Neuronal stem cell (in vitro differentiated cells): Measurements from ENCODE around the gene APLP2.

Experiments used
- DNase-seq: peaks from one replicate; pipeline ENCODE4 v3.0.0-alpha.2; 2013; ENCODE audit warnings: low spot score
- H2AFZ ChIP-seq: one replicate; pipeline ENCODE4 v1.6.1; 2013; ENCODE audit warnings: mild to moderate bottlenecking, low read length, inconsistent platforms
- H2AK5ac ChIP-seq: 2 replicates; pipeline ENCODE4 v1.6.1; 2013; ENCODE audit warnings: low read depth, mild to moderate bottlenecking, inconsistent platforms, low read length, moderate library complexity, mixed read lengths
- H2BK120ac ChIP-seq: 2 replicates; pipeline ENCODE4 v1.6.1; 2013; ENCODE audit warnings: low read depth, mild to moderate bottlenecking, inconsistent platforms, low read length, moderate library complexity, mixed read lengths
- H2BK12ac ChIP-seq: one replicate; pipeline ENCODE4 v1.6.1; 2013; ENCODE audit warnings: low read length, inconsistent platforms
- H2BK15ac ChIP-seq: 2 replicates; pipeline ENCODE4 v1.6.1; 2013; ENCODE audit warnings: mild to moderate bottlenecking, low read length, inconsistent platforms, mixed read lengths
- H2BK5ac ChIP-seq: one replicate; pipeline ENCODE4 v1.6.1; 2013; ENCODE audit warnings: inconsistent platforms, mild to moderate bottlenecking, low read length, moderate library complexity
- H3K14ac ChIP-seq: one replicate; pipeline ENCODE4 v1.6.1; 2013; ENCODE audit warnings: low read length, inconsistent platforms
- H3K18ac ChIP-seq: 2 replicates; pipeline ENCODE4 v1.6.1; 2013; ENCODE audit warnings: low read length, inconsistent platforms
- H3K23ac ChIP-seq: 2 replicates; pipeline ENCODE4 v1.6.1; 2013; ENCODE audit warnings: low read depth, mild to moderate bottlenecking, mixed read lengths, low read length, inconsistent platforms; ENCODE audit not compliant: poor library complexity
- H3K27ac ChIP-seq: replicated peaks from 3 replicates; pipeline ENCODE4 v1.5.1; 2013; ENCODE audit warnings: low read length, inconsistent platforms
- H3K27me3 ChIP-seq, 3 experiments: 2 replicates each; pipeline ENCODE4 v1.6.1; 2013; ENCODE audit warnings: low read length in 3 of 3, mild to moderate bottlenecking in 2 of 3, inconsistent platforms in 1 of 3, low read depth in 1 of 3, mixed read lengths in 1 of 3, moderate library complexity in 1 of 3; ENCODE audit not compliant: control insufficient read depth in 3 of 3, insufficient read depth in 3 of 3
- H3K36me3 ChIP-seq, 2 donors: replicated peaks in 1 of 2; 2 replicates each; pipeline ENCODE4 v1.6.1; 2013; ENCODE audit warnings: low read length in 2 of 2; ENCODE audit not compliant: control insufficient read depth in 2 of 2, insufficient read depth in 2 of 2
- H3K4ac ChIP-seq: 2 replicates; pipeline ENCODE4 v1.6.1; 2013; ENCODE audit warnings: inconsistent platforms, mild to moderate bottlenecking, low read length, moderate library complexity
- H3K4me1 ChIP-seq, 2 donors: 1 replicate in 1 of 2; 2 replicates in 1 of 2; pipeline ENCODE4 v1.6.1; 2013; ENCODE audit warnings: low read length in 2 of 2, low read depth in 1 of 2; ENCODE audit not compliant: control insufficient read depth in 2 of 2, insufficient read depth in 1 of 2
- H3K4me2 ChIP-seq: one replicate; pipeline ENCODE4 v1.6.1; 2013; ENCODE audit warnings: mild to moderate bottlenecking, low read length, inconsistent platforms; ENCODE audit not compliant: insufficient read depth, poor library complexity, severe bottlenecking
- H3K4me3 ChIP-seq, 2 donors: 2 replicates each; pipeline ENCODE4 v1.5.1; 2013; ENCODE audit warnings: low read length in 2 of 2, mild to moderate bottlenecking in 2 of 2, inconsistent platforms in 1 of 2, moderate library complexity in 1 of 2
- H3K79me1 ChIP-seq: one replicate; pipeline ENCODE4 v1.6.1; 2013; ENCODE audit warnings: low read depth, mild to moderate bottlenecking, inconsistent platforms, low read length, moderate library complexity
- H3K9ac ChIP-seq: one replicate; pipeline ENCODE4 v1.6.1; 2013; ENCODE audit warnings: mild to moderate bottlenecking, low read depth, low read length, inconsistent platforms; ENCODE audit not compliant: poor library complexity
- H3K9me3 ChIP-seq, 2 donors: replicated peaks in 1 of 2; 2 replicates each; pipeline versions ENCODE3 to v1.6.1; 2013; ENCODE audit warnings: low read length in 2 of 2, mild to moderate bottlenecking in 2 of 2, inconsistent platforms in 1 of 2, low read depth in 1 of 2, mixed read lengths in 1 of 2, moderate library complexity in 1 of 2; ENCODE audit not compliant: control insufficient read depth in 2 of 2, insufficient read depth in 1 of 2
- H4K8ac ChIP-seq: one replicate; pipeline ENCODE4 v1.6.1; 2013; ENCODE audit warnings: low read depth, mild to moderate bottlenecking, inconsistent platforms, low read length, moderate library complexity
- H4K91ac ChIP-seq: one replicate; pipeline ENCODE4 v1.6.1; 2013; ENCODE audit warnings: low read length, low read depth, mild to moderate bottlenecking, inconsistent platforms; ENCODE audit not compliant: poor library complexity
- WGBS, 2 donors: extraction: QIAGEN DNeasy Blood & Tissue Kit; methylation state at CpG; one replicate each; pipeline ENCODE4 v1.1.7; 2013; ENCODE audit warnings: missing lambda C conversion rate in 2 of 2, mixed read lengths in 1 of 2; ENCODE audit not compliant: insufficient read length in 2 of 2, insufficient replicate concordance in 1 of 2; ENCODE audit errors: extremely low coverage in 2 of 2; 5-methylcytosine and 5-hydroxymethylcytosine counted together

The APLP2 gene

DNA sequence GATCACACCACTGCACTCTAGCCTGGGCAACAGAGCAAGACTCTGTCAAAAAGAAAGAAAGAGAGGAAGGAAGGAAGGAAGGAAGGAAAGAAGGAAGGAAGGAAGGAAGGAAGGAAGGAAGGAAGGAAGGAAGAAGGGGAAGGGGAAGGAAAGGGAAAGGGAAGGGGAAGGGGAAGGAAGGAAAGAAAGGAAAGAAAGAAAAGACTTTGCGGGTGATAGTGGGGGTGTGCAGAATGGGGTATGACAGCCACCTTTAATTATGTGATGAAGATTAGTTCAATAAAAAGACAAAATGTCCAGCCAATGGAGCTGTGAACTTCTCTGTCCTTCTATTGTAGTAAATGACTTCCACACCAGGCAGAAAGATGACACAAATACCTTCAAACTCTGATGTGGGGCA lies 8.7 kb upstream of the APLP2 start:
- H3K4me3 ChIP-seq, result no peak overlapping the region
- DNase-seq, result no peak
- H2BK15ac ChIP-seq, result no peak overlapping the region
- no peak overlapping the region for H3K23ac ChIP-seq
- WGBS, 2 donors, result no CpG with 5 or more reads among the region's 1 CpG
- H3K79me1 ChIP-seq, result no peaks in the 10 kb centered on the region
- H2AK5ac ChIP-seq, result no peak overlapping the region
- no peak overlapping the region for H3K18ac ChIP-seq
- H2BK5ac ChIP-seq, result no peak overlapping the region
- H2AFZ ChIP-seq, result no peak overlapping the region
- H2BK12ac ChIP-seq, result no peak overlapping the region
- no peak overlapping the region for H3K4me2 ChIP-seq
- H3K27ac ChIP-seq, result no peak overlapping the region
- H3K36me3 ChIP-seq, result no peaks in the 10 kb centered on the region
- no peak overlapping the region for H3K9ac ChIP-seq
- H3K27me3 ChIP-seq, result peaks cover 0 to 2% (median 0%) of the 10 kb centered on the region in 3 experiments
- H4K8ac ChIP-seq, result no peak overlapping the region
- peaks cover 3 to 6% of the 10 kb centered on the region in 2 donors for H3K4me1 ChIP-seq
- H3K9me3 ChIP-seq, result no peaks in the 10 kb centered on the region
- H3K4ac ChIP-seq, result no peak overlapping the region
- H2BK120ac ChIP-seq, result no peak overlapping the region
- no peak overlapping the region for H4K91ac ChIP-seq
- no peak overlapping the region for H3K14ac ChIP-seq

DNA sequence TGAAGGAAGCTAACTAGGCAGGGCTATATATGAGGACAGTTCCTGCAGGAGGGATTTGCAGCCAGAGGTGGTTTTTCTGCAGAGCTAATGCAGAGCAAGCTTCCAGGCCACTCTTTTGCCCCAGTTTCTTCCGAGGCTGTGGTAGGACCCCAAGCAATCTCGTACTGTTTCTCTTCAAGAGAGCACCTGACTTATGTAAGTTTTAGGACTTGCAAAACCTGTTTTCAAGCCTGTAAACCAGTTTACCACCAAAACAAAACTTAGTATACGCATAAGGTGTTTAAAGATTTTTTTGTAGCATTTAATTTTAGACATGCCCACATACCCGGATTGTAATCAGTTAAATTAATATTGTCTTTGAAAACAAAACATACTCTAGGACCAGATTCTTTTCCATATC lies 7.7 kb upstream of the APLP2 start:
- no peak overlapping the region for H2BK15ac ChIP-seq
- H2BK5ac ChIP-seq, result no peak overlapping the region
- WGBS, 2 donors, result no CpG with 5 or more reads among the region's 4 CpGs
- no peaks in the 10 kb centered on the region for H3K36me3 ChIP-seq
- H3K18ac ChIP-seq, result no peak overlapping the region
- H2BK12ac ChIP-seq, result no peak overlapping the region
- H2BK120ac ChIP-seq, result no peak overlapping the region
- no peak overlapping the region for H3K23ac ChIP-seq
- peaks cover 3 to 6% of the 10 kb centered on the region in 2 donors for H3K4me1 ChIP-seq
- H3K27me3 ChIP-seq, result peaks cover 0 to 2% (median 0%) of the 10 kb centered on the region in 3 experiments
- no peak overlapping the region for H3K4me2 ChIP-seq
- H4K8ac ChIP-seq, result no peak overlapping the region
- no peak overlapping the region for H3K4me3 ChIP-seq
- no peak overlapping the region for H2AK5ac ChIP-seq
- DNase-seq, result no peak
- no peak overlapping the region for H3K27ac ChIP-seq
- H3K9me3 ChIP-seq, result no peaks in the 10 kb centered on the region
- H3K14ac ChIP-seq, result no peak overlapping the region
- no peak overlapping the region for H3K9ac ChIP-seq
- H3K79me1 ChIP-seq, result no peaks in the 10 kb centered on the region
- no peak overlapping the region for H4K91ac ChIP-seq
- no peak overlapping the region for H2AFZ ChIP-seq
- no peak overlapping the region for H3K4ac ChIP-seq

DNA sequence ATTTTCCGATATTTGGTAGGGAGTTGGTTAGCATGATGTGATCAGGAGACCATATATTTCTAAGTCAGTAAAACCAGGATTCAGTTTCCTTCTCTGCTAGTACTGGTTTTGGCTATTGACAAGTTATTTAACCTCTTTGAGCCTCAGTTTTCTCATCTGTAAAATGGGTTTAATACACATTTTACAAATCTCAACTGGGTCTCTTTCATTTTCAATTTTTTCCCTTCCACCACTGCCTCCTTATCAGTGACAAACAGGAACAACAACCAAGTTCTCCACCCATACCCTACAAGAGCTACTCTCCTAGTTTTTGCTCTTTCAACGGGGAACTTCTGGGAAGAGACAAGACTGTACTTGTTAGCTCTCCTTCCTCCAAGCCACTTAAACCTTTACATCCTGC lies 6.2 kb upstream of the APLP2 start:
- H3K4me3 ChIP-seq, result no peak overlapping the region
- H3K14ac ChIP-seq, result no peak overlapping the region
- H2AFZ ChIP-seq, result no peak overlapping the region
- H3K23ac ChIP-seq, result no peak overlapping the region
- H3K18ac ChIP-seq, result no peak overlapping the region
- H3K27me3 ChIP-seq, result peaks cover 0 to 4% (median 2%) of the 10 kb centered on the region in 3 experiments
- peaks cover 1 to 4% of the 10 kb centered on the region in 2 donors for H3K4me1 ChIP-seq
- no peaks in the 10 kb centered on the region for H3K36me3 ChIP-seq
- H2AK5ac ChIP-seq, result no peak overlapping the region
- H3K9me3 ChIP-seq, result no peaks in the 10 kb centered on the region
- H2BK12ac ChIP-seq, result no peak overlapping the region
- no peak overlapping the region for H3K4ac ChIP-seq
- H3K9ac ChIP-seq, result no peak overlapping the region
- H2BK120ac ChIP-seq, result no peak overlapping the region
- H4K91ac ChIP-seq, result no peak overlapping the region
- H3K4me2 ChIP-seq, result no peak overlapping the region
- H3K79me1 ChIP-seq, result no peaks in the 10 kb centered on the region
- H2BK15ac ChIP-seq, result no peak overlapping the region
- no peak overlapping the region for H4K8ac ChIP-seq
- no CpG with 5 or more reads among the region's 2 CpGs for WGBS, 2 donors
- no peak for DNase-seq
- H3K27ac ChIP-seq, result no peak overlapping the region
- no peak overlapping the region for H2BK5ac ChIP-seq

DNA sequence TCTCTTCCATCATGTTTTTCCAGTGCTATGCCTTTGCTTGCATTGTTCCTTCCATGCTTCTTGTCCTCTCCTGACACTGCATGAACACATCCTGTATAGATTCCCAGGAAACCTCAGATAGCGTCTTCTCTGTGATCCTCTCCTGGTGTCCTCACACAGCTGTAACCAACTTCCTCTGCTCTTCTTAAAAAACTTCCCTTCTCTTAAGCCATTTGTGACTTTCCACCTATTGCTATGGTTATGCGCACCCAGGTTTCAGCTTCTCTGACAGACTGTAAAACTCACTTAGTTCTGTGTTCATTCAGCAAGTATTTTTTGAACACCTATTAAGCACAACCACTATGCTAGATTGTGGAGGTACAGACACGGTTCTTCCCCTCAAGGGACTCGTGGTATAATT lies 5.1 kb upstream of the APLP2 start:
- Histone ChIP-seq H3K14ac (no peak overlapping the region), H3K9me3 (no peaks in the 10 kb centered on the region), H3K18ac (no peak overlapping the region), H3K27ac (no peak overlapping the region), H3K79me1 (no peaks in the 10 kb centered on the region), H2BK120ac (no peak overlapping the region), H3K4me3 (no peak overlapping the region), H3K9ac (no peak overlapping the region), H4K91ac (no peak overlapping the region), H4K8ac (no peak overlapping the region), H3K4ac (no peak overlapping the region), H3K4me1 (peaks cover 0 to 9% of the 10 kb centered on the region in 2 donors), H3K23ac (no peak overlapping the region), H2BK5ac (no peak overlapping the region), H2BK12ac (no peak overlapping the region), H3K4me2 (no peak overlapping the region), H2AFZ (no peak overlapping the region), H2AK5ac (no peak overlapping the region), H2BK15ac (no peak overlapping the region), H3K36me3 (no peaks in the 10 kb centered on the region), H3K27me3 (peaks cover 0 to 4% (median 2%) of the 10 kb centered on the region in 3 experiments)
- WGBS, 2 donors, result no CpG with 5 or more reads among the region's 4 CpGs
- no peak for DNase-seq
